Prostate gland (tissue), 2 donors: ENCODE measurements around the gene RBM38. TPM values are rescaled to one million over a fixed set of nuclear protein-coding genes. Genes with fewer than 3 reads are reported as not detected.
A peak's percentile ranks its signal among the peaks of the same experiment; 100 is the strongest.

ENCODE experiments used
- DNase-seq: peaks from one replicate; pipeline ENCODE4 v3.0.0-alpha.2; 2019; ENCODE audit warnings: low spot score
- H3K27ac ChIP-seq, 2 donors: fragments of 200-600 bp; sonication (generic); 2 replicates each; pipeline ENCODE4 v1.5.1; 2017 to 2019
- H3K27me3 ChIP-seq: fragments of 200-600 bp; sonication (generic); replicated peaks from 2 replicates; pipeline ENCODE4 v1.5.1; 2019; ENCODE audit not compliant: insufficient read depth
- H3K36me3 ChIP-seq, 2 donors: fragments of 200-600 bp; sonication (generic); 1 replicate in 1 of 2; 2 replicates in 1 of 2; pipeline versions ENCODE4 v1.5.1 to v1.8.1; 2017 to 2019
- H3K4me1 ChIP-seq: fragments of 200-600 bp; sonication (generic); replicated peaks from 2 replicates; pipeline ENCODE4 v1.5.1; 2019
- H3K4me3 ChIP-seq, 2 donors: fragments of 200-600 bp; sonication (generic); 2 replicates each; pipeline ENCODE4 v1.5.1; 2017 to 2019
- H3K9me3 ChIP-seq: fragments of 200-600 bp; sonication (generic); 2 replicates; pipeline ENCODE4 v1.5.1; 2017
- POLR2A ChIP-seq: fragments of 450-650 bp; IDR thresholded peaks from one replicate; pipeline ENCODE4 v1.6.1; 2016; ENCODE audit warnings: antibody characterized with exemption, mild to moderate bottlenecking
- POLR2AphosphoS5 ChIP-seq: sonication (generic); formaldehyde crosslinking; IDR thresholded peaks from one replicate; pipeline ENCODE4 v1.6.1; 2017; ENCODE audit warnings: antibody characterized with exemption
- WGBS: methylation state at CpG from one replicate; pipeline ENCODE4 v1.1.5; 2018; 5-methylcytosine and 5-hydroxymethylcytosine counted together
- intact Hi-C: fragments of 100-400 bp; cut with DNase I; formaldehyde crosslinking; loops from one replicate; pipeline ENCODE4 v1.14.2; 2022
- total RNA-seq, 2 donors: library from RNA; depleted of rRNA; stranded (reverse); fragments of >200 nt; gene quantifications; one replicate each; pipeline ENCODE4 v1.1.0, GENCODE V29; 2016
- TF ChIP-seq, protein P1 (sequence below), 4 experiments: fragments of 200-600 bp in 2 of 4; fragments of 450-650 bp in 2 of 4; sonication (generic) in 2 of 4; IDR thresholded peaks; 1 replicate in 3 of 4; 2 replicates in 1 of 4; pipeline ENCODE4 v1.5.1; 2016 to 2019; ENCODE audit warnings: antibody characterized with exemption in 4 of 4, mild to moderate bottlenecking in 2 of 4, moderate library complexity in 2 of 4

The RBM38 gene
- total RNA-seq, 2 donors from 2014 or later, result 29.9 to 104 TPM

DNA sequence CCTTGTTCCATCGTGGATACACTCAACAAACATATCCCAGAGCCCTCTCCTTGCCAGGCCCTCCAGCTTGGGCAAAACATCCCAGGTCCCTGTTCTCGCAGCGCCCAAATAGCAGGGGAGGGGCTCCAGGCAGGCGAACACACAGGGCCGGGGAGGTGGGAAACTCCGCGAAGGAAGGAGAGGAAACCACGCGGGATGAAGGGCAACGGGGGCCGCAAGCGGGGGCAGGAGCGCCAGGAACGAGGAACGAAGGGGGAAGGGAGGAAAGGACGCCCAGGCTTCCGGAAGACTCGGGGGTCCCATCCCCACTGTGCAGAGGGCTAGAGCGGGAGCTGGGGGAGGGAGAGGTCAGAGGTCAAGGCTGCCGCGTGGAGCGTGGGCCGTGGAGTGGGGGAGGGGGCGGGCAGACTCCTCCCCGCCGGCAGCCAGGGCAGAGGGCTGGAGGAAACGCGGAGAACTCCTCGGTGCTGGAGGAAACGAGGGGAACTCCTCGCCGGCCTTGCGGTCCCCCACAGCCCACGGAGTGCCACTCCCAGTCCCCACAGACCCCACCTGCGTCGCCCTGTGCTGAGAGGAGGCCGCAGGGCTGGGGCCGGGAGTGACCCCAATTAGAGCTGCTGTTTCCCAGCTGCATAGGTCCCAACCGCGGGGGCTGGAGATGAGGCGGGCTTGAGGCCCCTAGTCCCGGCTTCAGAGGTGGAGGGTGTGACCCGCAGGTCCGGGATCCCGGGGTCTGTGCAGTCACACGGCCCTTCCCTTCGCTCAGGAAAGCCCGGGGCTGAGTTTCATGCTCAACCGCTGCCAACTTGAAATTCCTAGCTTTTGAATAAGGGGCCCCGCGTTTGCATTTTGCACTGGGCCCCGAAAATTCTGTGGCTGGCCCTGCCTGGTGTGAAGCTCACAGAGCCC, 1.2 kb upstream of the RBM38 start:
- intact Hi-C loops, result loop anchor here (10.0 kb wide), 1 partner anchor 325 kb away; the partner anchor contains the start of gene PMEPA1

DNA sequence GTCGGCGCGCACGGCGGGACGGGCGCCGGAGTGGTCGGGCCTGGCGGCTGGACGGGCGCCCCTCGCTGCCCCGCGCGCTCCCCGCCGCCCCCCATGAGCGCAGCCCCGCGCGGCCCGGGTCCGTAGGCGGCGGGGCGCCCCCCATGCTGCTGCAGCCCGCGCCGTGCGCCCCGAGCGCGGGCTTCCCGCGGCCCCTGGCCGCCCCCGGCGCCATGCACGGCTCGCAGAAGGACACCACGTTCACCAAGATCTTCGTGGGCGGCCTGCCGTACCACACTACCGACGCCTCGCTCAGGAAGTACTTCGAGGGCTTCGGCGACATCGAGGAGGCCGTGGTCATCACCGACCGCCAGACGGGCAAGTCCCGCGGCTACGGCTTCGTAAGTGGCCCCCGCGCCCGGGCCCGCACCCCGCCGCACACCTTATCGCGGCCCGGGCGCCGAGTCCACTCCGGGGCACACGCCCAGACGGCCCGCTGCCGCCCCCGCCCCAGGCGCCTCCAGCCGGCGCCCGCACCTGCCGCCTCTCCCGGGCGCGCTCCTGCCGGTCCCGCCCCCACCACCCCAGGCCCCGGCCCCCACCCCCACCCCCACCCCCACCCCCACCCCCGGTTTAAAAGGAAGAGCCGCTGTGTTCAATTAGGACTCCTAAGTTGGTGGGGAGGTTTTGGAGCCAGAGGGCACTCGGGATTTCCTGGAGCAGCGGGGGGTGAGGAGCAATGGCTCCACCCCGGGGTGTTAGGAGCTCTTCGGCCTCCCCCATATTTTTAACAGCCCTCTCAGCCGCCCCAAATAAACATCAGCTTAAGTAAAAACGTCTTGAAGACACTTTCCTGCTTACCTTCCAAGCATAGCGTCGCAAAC, 474 bp downstream of the RBM38 start:
- no peak for DNase-seq
- Histone ChIP-seq H3K4me1 (peaks cover 5% of the 10 kb centered on the region), H3K36me3 (no peaks in the 10 kb centered on the region), H3K9me3 (no peaks in the 10 kb centered on the region), H3K27me3 (no peaks in the 10 kb centered on the region), H3K4me3 (peak overlapping the region; percentile 61 to 62), H3K27ac (peak overlapping the region; percentile 78 to 81)
- TF ChIP-seq POLR2AphosphoS5 (no peak), POLR2A (peak; percentile 7)
- TF ChIP-seq, protein P1, sequence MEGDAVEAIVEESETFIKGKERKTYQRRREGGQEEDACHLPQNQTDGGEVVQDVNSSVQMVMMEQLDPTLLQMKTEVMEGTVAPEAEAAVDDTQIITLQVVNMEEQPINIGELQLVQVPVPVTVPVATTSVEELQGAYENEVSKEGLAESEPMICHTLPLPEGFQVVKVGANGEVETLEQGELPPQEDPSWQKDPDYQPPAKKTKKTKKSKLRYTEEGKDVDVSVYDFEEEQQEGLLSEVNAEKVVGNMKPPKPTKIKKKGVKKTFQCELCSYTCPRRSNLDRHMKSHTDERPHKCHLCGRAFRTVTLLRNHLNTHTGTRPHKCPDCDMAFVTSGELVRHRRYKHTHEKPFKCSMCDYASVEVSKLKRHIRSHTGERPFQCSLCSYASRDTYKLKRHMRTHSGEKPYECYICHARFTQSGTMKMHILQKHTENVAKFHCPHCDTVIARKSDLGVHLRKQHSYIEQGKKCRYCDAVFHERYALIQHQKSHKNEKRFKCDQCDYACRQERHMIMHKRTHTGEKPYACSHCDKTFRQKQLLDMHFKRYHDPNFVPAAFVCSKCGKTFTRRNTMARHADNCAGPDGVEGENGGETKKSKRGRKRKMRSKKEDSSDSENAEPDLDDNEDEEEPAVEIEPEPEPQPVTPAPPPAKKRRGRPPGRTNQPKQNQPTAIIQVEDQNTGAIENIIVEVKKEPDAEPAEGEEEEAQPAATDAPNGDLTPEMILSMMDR (IDR thresholded peaks at IDR 0.05), result no peak
- WGBS, result 2% methylated on average over 65 of the region's 98 CpGs
- intact Hi-C loops, result loop anchor here (10.0 kb wide), 1 partner anchor 323 kb away; the partner anchor contains the start of gene PMEPA1

More for the DNA sequence above, 1.2 kb upstream of the RBM38 start:
- TF ChIP-seq, protein P1 (IDR thresholded peaks at IDR 0.05), result no peak
- TF ChIP-seq POLR2AphosphoS5, result no peak
- no peak for TF ChIP-seq POLR2A
- Histone ChIP-seq H3K4me3 (peak overlapping the region; percentile 20 to 33), H3K4me1 (peaks cover 5% of the 10 kb centered on the region), H3K9me3 (no peaks in the 10 kb centered on the region), H3K27ac (peak overlapping the region; percentile 48 to 56), H3K36me3 (no peaks in the 10 kb centered on the region), H3K27me3 (no peaks in the 10 kb centered on the region)
- DNase-seq, result no peak
- 57% methylated on average over 48 of the region's 52 CpGs for WGBS

DNA sequence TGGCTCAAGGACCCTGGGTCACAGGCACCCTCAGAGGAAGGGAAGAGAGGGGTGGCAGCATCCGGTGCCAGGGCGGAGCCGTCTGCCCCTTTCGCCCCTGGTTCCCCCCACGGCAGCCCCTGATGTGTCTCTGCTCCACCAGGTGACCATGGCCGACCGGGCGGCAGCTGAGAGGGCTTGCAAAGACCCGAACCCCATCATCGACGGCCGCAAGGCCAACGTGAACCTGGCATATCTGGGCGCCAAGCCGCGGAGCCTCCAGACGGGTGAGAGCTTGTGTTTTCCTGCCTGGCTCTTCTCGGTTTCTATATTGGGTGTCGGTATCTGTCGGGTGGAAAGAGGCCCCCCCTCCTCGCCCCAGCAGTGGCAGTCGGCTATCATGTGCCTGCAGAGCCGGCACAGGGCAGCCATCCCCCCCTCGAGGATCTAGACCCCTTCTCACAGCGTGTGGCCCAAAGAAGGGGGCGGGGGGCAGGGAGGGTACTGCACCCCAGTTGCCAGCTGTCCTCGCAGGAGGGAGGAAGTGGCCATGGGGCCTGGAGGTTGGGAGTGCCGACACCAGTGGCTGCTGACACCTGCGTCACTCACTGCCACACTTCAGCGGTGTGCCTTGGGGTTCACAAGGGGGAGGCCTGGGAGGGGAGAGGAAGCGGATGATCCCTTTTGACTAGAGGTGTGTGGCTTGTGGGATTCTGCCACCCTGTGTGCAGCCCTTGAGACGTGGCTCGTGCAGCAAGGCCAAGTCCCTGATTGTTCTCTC, 1.5 kb downstream of the RBM38 start:
- Histone ChIP-seq H3K4me3 (peak overlapping the region; percentile 61 to 62), H3K27me3 (no peaks in the 10 kb centered on the region), H3K9me3 (no peaks in the 10 kb centered on the region), H3K36me3 (no peaks in the 10 kb centered on the region), H3K27ac (peak overlapping the region; percentile 78 to 81), H3K4me1 (peaks cover 5% of the 10 kb centered on the region)
- intact Hi-C loops, result loop anchor here (10.0 kb wide), 1 partner anchor 322 kb away; the partner anchor contains the start of gene PMEPA1
- WGBS, result 17% methylated on average over 29 of the region's 33 CpGs
- TF ChIP-seq POLR2AphosphoS5 (peak; percentile 28), POLR2A (peak; percentile 34)
- TF ChIP-seq, protein P1 (IDR thresholded peaks at IDR 0.05), result no peak
- peak; percentile 44 for DNase-seq

DNA sequence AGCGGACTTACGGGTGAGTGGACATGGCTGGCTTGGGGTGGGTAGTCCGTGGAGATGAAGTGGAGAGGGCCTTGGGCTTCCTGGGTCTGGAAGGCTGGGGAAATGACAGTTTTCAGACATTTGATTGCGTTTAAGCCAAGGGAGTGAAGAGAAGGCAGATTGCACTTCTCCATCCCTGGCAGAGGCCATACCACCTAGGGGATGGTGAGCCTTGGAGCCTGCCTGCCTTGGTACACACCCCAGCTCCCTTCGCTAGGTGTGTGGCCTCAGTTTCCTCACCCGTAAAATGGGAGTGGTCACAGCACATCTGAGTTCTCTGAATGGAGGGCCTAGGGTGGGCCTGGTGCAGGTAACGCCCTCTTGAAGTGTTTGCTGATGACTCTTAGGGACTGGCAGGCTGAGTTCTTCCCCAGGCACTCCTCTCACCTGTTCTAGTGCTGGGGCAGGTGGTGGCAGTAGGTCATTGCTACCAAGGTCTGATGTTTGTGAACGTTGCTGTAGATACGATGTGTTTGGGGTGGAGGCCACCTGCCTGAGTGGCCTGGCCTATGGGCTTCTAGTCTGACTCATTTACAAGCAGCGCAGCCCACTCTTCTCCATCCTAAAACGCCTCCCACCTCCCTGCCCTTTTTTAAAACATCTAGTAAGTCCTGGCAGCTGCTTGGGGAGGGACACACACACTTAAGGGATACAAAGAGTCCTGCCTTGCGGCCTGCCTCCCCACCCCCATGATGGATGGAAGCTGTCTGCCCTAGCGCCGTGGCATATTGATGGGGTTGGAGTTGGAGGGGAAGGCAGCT, 2.3 kb downstream of the RBM38 start:
- H3K27me3 ChIP-seq, result no peaks in the 10 kb centered on the region
- H3K27ac ChIP-seq, result peak overlapping the region; percentile 78 to 81
- H3K36me3 ChIP-seq, result no peaks in the 10 kb centered on the region
- DNase-seq, result no peak
- TF ChIP-seq POLR2AphosphoS5, result no peak
- TF ChIP-seq, protein P1 (IDR thresholded peaks at IDR 0.05), result no peak
- peaks cover 5% of the 10 kb centered on the region for H3K4me1 ChIP-seq
- intact Hi-C loops, result loop anchor here (2.0 to 10.0 kb wide), 2 partner anchors 47 to 321 kb away; partner anchors contain the start of gene PMEPA1
- no peaks in the 10 kb centered on the region for H3K9me3 ChIP-seq
- peak overlapping the region in 1 of 2 donors; percentile 62 for H3K4me3 ChIP-seq
- 65% methylated on average over 14 of the region's 14 CpGs for WGBS
